Common myeloid progenitor, CD34-positive (primary cell): ENCODE data around the gene FLNA.

ENCODE experiments used
- CTCF ChIA-PET: fragments of 350-600 bp; sonication (Branson Sonifier 250); formaldehyde crosslinking; loops from one replicate; lab custom pipeline; 2021; ENCODE audit warnings: antibody characterized with exemption; lab: Charles Lee
- POLR2A ChIA-PET: fragments of 350-600 bp; sonication (Branson Sonifier 250); formaldehyde crosslinking; loops from one replicate; lab custom pipeline; 2021; ENCODE audit warnings: antibody characterized with exemption; lab: Charles Lee
- DNase-seq, 3 donors: peaks; one replicate each; pipeline versions ENCODE4 v3.0.0 to v3.0.0-alpha.2; 2013
- H3K27ac ChIP-seq, 2 experiments: 1 replicate in 1 of 2; 2 replicates in 1 of 2; pipeline ENCODE4 v1.7.0; 2013; ENCODE audit warnings: inconsistent platforms in 2 of 2, low read length in 2 of 2, mild to moderate bottlenecking in 2 of 2, low read depth in 1 of 2, moderate library complexity in 1 of 2; ENCODE audit not compliant: severe bottlenecking in 2 of 2, insufficient read depth in 1 of 2, poor library complexity in 1 of 2
- H3K27me3 ChIP-seq, 5 experiments: replicated peaks in 2 of 5; 1 replicate in 3 of 5; 2 replicates in 2 of 5; pipeline versions ENCODE4 v1.6.1 to v1.7.0; 2013; ENCODE audit warnings: low read length in 4 of 5, mild to moderate bottlenecking in 2 of 5, moderate library complexity in 2 of 5, inconsistent platforms in 1 of 5; ENCODE audit not compliant: insufficient read depth in 5 of 5, control insufficient read depth in 4 of 5
- H3K36me3 ChIP-seq, 4 experiments: 1 replicate in 2 of 4; 2 replicates in 2 of 4; pipeline versions ENCODE4 v1.6.1 to v1.7.0; 2013; ENCODE audit warnings: low read length in 3 of 4, control low read depth in 1 of 4, mild to moderate bottlenecking in 1 of 4; ENCODE audit not compliant: control insufficient read depth in 4 of 4, insufficient read depth in 4 of 4
- H3K4me1 ChIP-seq, 4 experiments: 1 replicate in 3 of 4; 2 replicates in 1 of 4; pipeline versions ENCODE4 v1.6.1 to v1.7.1; 2013; ENCODE audit warnings: low read length in 3 of 4, mild to moderate bottlenecking in 3 of 4, control low read depth in 1 of 4, inconsistent platforms in 1 of 4, moderate library complexity in 1 of 4; ENCODE audit not compliant: control insufficient read depth in 4 of 4, insufficient read depth in 4 of 4; ENCODE audit errors: control extremely low read depth in 1 of 4
- H3K4me3 ChIP-seq, 7 experiments: 1 replicate in 4 of 7; 2 replicates in 3 of 7; pipeline versions ENCODE4 v1.5.1 to v1.7.0; 2013; ENCODE audit warnings: mild to moderate bottlenecking in 7 of 7, low read length in 6 of 7, moderate library complexity in 6 of 7, inconsistent platforms in 2 of 7, low read depth in 2 of 7, control low read depth in 1 of 7; ENCODE audit not compliant: insufficient read depth in 4 of 7, control insufficient read depth in 1 of 7; ENCODE audit errors: extremely low read depth in 1 of 7
- H3K9me3 ChIP-seq, 5 experiments: 1 replicate in 4 of 5; 2 replicates in 1 of 5; pipeline versions ENCODE4 v1.6.1 to v1.7.1; 2013; ENCODE audit warnings: low read length in 4 of 5, mild to moderate bottlenecking in 2 of 5, inconsistent platforms in 1 of 5, low read depth in 1 of 5, moderate library complexity in 1 of 5; ENCODE audit not compliant: control insufficient read depth in 4 of 5, insufficient read depth in 2 of 5; ENCODE audit errors: control extremely low read depth in 1 of 5
- WGBS: methylation state at CpG from one replicate; pipeline ENCODE4 v1.1.5; 2013; ENCODE audit not compliant: insufficient coverage; 5-methylcytosine and 5-hydroxymethylcytosine counted together

The FLNA gene

DNA sequence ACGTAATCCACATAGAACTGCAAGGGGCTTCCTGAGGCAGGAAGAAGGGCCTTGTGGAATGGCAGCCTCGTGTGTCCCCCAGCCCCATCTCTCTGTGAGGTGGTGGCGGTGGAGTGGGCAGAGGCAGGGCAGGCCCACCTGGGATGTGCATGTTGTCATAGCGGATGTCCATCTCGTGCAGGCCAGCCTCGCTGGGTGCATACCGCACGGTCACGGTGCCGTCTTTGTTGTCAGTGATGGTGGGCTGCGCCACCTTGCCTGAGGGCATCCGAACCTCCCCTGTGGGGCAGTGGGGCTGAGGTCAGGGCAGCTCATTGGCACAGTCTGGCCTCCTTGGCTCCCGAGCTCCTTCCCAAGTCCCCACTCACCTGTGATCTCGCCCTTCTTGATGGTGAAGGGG is 20.4 kb downstream of the FLNA start:
- Histone ChIP-seq H3K36me3 (peaks cover 4 to 96% (median 59%) of the 10 kb centered on the region in 4 experiments), H3K27me3 (peaks cover 0 to 7% (median 0%) of the 10 kb centered on the region in 5 experiments), H3K4me1 (peaks cover 0 to 1% (median 0%) of the 10 kb centered on the region in 4 experiments), H3K4me3 (no peak overlapping the region), H3K9me3 (no peaks in the 10 kb centered on the region), H3K27ac (no peak overlapping the region)
- POLR2A ChIA-PET: no interaction called here
- 95% methylated on average over 12 of the region's 14 CpGs for WGBS
- CTCF ChIA-PET: interaction anchor here (1.5 kb wide), 1 partner anchor 9 kb away, joined by 4 read pairs; no protein-coding TSS in a partner anchor
- no peak for DNase-seq

DNA sequence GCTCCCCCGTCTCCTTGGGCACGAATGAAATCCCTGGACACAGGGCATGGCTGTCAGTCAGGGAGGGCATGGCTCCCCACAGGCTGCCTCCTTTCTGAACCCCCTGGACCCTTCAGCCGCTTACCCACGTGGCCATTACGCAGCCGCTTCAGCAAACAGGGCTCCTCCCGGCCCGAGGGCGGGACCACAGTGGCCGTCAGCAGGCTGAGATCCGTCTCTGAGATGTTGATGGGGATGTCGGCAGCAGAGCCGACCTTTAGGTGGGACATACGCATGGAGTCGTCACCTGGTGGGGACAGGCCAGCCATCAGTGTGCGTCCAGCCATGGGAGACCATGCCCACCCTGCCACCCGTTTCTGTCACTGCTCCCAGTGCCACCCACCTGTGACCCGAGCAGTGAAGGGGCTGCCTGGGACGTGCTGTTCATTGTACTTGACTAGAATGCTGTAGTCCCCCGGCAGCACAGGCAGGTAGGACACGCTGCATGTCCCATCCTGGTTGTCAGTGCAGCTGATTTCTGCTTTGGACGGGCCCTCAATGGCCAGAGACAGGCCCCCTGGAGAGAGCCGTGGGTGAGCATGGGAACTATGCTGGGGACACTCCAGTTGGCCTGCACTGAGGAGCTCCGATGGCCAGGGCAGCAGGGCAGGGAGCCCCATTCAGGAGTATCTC is 21.1 kb downstream of the FLNA start:
- H3K27me3 ChIP-seq: peaks cover 0 to 7% (median 0%) of the 10 kb centered on the region in 5 experiments
- H3K4me3 ChIP-seq: no peak overlapping the region
- H3K27ac ChIP-seq: no peak overlapping the region
- peaks cover 4 to 96% (median 55%) of the 10 kb centered on the region in 4 experiments for H3K36me3 ChIP-seq
- no peaks in the 10 kb centered on the region for H3K9me3 ChIP-seq
- WGBS: 96% methylated on average over 23 of the region's 24 CpGs
- no peak for DNase-seq
- CTCF ChIA-PET: interaction anchor here (1.5 kb wide), 1 partner anchor 9 kb away, joined by 4 read pairs; no protein-coding TSS in a partner anchor
- POLR2A ChIA-PET: no interaction called here
- H3K4me1 ChIP-seq: peaks cover 0 to 4% (median 2%) of the 10 kb centered on the region in 4 experiments

- no peak overlapping the region for H3K27ac ChIP-seq
- peaks cover 0 to 7% (median 0%) of the 10 kb centered on the region in 5 experiments for H3K27me3 ChIP-seq
- H3K4me3 ChIP-seq: no peak overlapping the region
- peaks cover 4 to 92% (median 50%) of the 10 kb centered on the region in 4 experiments for H3K36me3 ChIP-seq
- DNase-seq: no peak
- no peaks in the 10 kb centered on the region for H3K9me3 ChIP-seq
- POLR2A ChIA-PET: interaction anchor here (0.6 kb wide), 1 partner anchor 9 kb away, joined by 3 read pairs; no protein-coding TSS in a partner anchor
- H3K4me1 ChIP-seq: peaks cover 0 to 9% (median 6%) of the 10 kb centered on the region in 4 experiments
- WGBS: 98% methylated on average over 6 of the region's 13 CpGs
- CTCF ChIA-PET: no interaction called here
Observed at GRCh38 chrX:154352466-154352865, 22.0 kb downstream of the FLNA start.

- H3K4me1 ChIP-seq: peaks cover 0 to 13% (median 11%) of the 10 kb centered on the region in 4 experiments
- H3K4me3 ChIP-seq: no peak overlapping the region
- H3K27ac ChIP-seq: no peak overlapping the region
- DNase-seq: no peak
- ChIA-PET CTCF (no interaction called here), POLR2A (interaction anchor here (0.6 kb wide), 1 partner anchor 10 kb away, joined by 3 read pairs; no protein-coding TSS in a partner anchor)
- WGBS: 92% methylated on average over 14 of the region's 14 CpGs
- H3K9me3 ChIP-seq: no peaks in the 10 kb centered on the region
- H3K27me3 ChIP-seq: peaks cover 0 to 7% (median 0%) of the 10 kb centered on the region in 5 experiments
- H3K36me3 ChIP-seq: peaks cover 4 to 87% (median 48%) of the 10 kb centered on the region in 4 experiments
Observed at GRCh38 chrX:154352012-154352401, 22.4 kb downstream of the FLNA start.

GRCh38 chrX:154351183-154352011 is 23.0 kb downstream of the FLNA start:
- peaks cover 0 to 13% (median 11%) of the 10 kb centered on the region in 4 experiments for H3K4me1 ChIP-seq
- H3K36me3 ChIP-seq: peaks cover 4 to 82% (median 45%) of the 10 kb centered on the region in 4 experiments
- peaks cover 0 to 7% (median 0%) of the 10 kb centered on the region in 5 experiments for H3K27me3 ChIP-seq
- H3K9me3 ChIP-seq: no peaks in the 10 kb centered on the region
- no peak overlapping the region for H3K4me3 ChIP-seq
- H3K27ac ChIP-seq: no peak overlapping the region
- no peak for DNase-seq
- ChIA-PET POLR2A (no interaction called here), CTCF (no interaction called here)
- WGBS: 87% methylated on average over 27 of the region's 30 CpGs

GRCh38 chrX:154350429-154351182 is 23.8 kb downstream of the FLNA start:
- CTCF ChIA-PET: no interaction called here
- Histone ChIP-seq H3K4me3 (no peak overlapping the region), H3K27me3 (peaks cover 0 to 7% (median 0%) of the 10 kb centered on the region in 5 experiments), H3K4me1 (peaks cover 0 to 13% (median 11%) of the 10 kb centered on the region in 4 experiments), H3K36me3 (peaks cover 4 to 75% (median 41%) of the 10 kb centered on the region in 4 experiments), H3K27ac (no peak overlapping the region), H3K9me3 (no peaks in the 10 kb centered on the region)
- POLR2A ChIA-PET: no interaction called here
- no peak for DNase-seq
- 91% methylated on average over 19 of the region's 19 CpGs for WGBS
